H9 (cell line): ENCODE results near the gene RANBP9. TPM values are rescaled to one million over a fixed set of nuclear protein-coding genes. Genes with fewer than 3 reads are reported as not detected.

Experiments used
- DNase-seq: peaks from one replicate; pipeline ENCODE4 v3.0.0-alpha.2; 2017
- H2AFZ ChIP-seq: one replicate; pipeline ENCODE4 v1.6.1; 2013; ENCODE audit warnings: mild to moderate bottlenecking, low read length, control low read depth, moderate library complexity
- H2AK5ac ChIP-seq: 2 replicates; pipeline ENCODE4 v1.6.1; 2013; ENCODE audit warnings: low read length, control low read depth, mixed read lengths; ENCODE audit not compliant: insufficient read length
- H2BK120ac ChIP-seq: one replicate; pipeline ENCODE4 v1.6.1; 2013; ENCODE audit warnings: low read depth, mild to moderate bottlenecking, low read length, control low read depth, inconsistent platforms; ENCODE audit not compliant: poor library complexity, severe bottlenecking
- H2BK12ac ChIP-seq: 2 replicates; pipeline ENCODE4 v1.6.1; 2013; ENCODE audit warnings: low read length, control low read depth, mixed read lengths, low read depth; ENCODE audit not compliant: insufficient read length
- H2BK15ac ChIP-seq: 2 replicates; pipeline ENCODE4 v1.6.1; 2013; ENCODE audit warnings: low read depth, low read length, control low read depth
- H2BK20ac ChIP-seq: one replicate; pipeline ENCODE4 v1.6.1; 2013; ENCODE audit warnings: low read depth, mild to moderate bottlenecking, low read length, control low read depth, inconsistent platforms; ENCODE audit not compliant: poor library complexity, severe bottlenecking
- H2BK5ac ChIP-seq: 2 replicates; pipeline ENCODE4 v1.6.1; 2013; ENCODE audit warnings: low read length, control low read depth, mixed read lengths; ENCODE audit not compliant: insufficient read length
- H3K14ac ChIP-seq: 2 replicates; pipeline ENCODE4 v1.6.1; 2013; ENCODE audit warnings: low read length, control low read depth; ENCODE audit not compliant: insufficient read depth
- H3K18ac ChIP-seq: 2 replicates; pipeline ENCODE4 v1.6.1; 2013; ENCODE audit warnings: low read depth, mild to moderate bottlenecking, mixed read lengths, low read length, control low read depth; ENCODE audit not compliant: insufficient read length
- H3K23ac ChIP-seq: 2 replicates; pipeline ENCODE4 v1.6.1; 2013; ENCODE audit warnings: low read length, control low read depth, mixed read lengths, low read depth; ENCODE audit not compliant: insufficient read length
- H3K23me2 ChIP-seq: 2 replicates; pipeline ENCODE4 v1.6.1; 2013; ENCODE audit warnings: low read depth, mild to moderate bottlenecking, mixed read lengths, low read length, control low read depth; ENCODE audit not compliant: insufficient read length, poor library complexity, severe bottlenecking
- H3K27ac ChIP-seq: 2 replicates; pipeline ENCODE4 v1.5.1; 2013; ENCODE audit warnings: low read length, control low read depth, mixed read lengths, low read depth; ENCODE audit not compliant: insufficient read length
- H3K27me3 ChIP-seq: 2 replicates; pipeline ENCODE4 v1.6.1; 2013; ENCODE audit warnings: low read length, control low read depth, inconsistent platforms; ENCODE audit not compliant: insufficient read depth
- H3K4ac ChIP-seq: 2 replicates; pipeline ENCODE4 v1.6.1; 2013; ENCODE audit warnings: low read depth, mild to moderate bottlenecking, control low read depth, inconsistent platforms, low read length, moderate library complexity
- H3K4me1 ChIP-seq: 2 replicates; pipeline ENCODE4 v1.6.1; 2013; ENCODE audit warnings: low read length, control low read depth, inconsistent platforms; ENCODE audit not compliant: insufficient read depth
- H3K4me2 ChIP-seq: 2 replicates; pipeline ENCODE4 v1.6.1; 2013; ENCODE audit warnings: low read length, control low read depth, mixed read lengths; ENCODE audit not compliant: insufficient read length, insufficient read depth
- H3K56ac ChIP-seq: 2 replicates; pipeline ENCODE4 v1.6.1; 2013; ENCODE audit warnings: low read depth, mild to moderate bottlenecking, mixed read lengths, low read length, control low read depth; ENCODE audit not compliant: insufficient read length
- H3K79me1 ChIP-seq: 2 replicates; pipeline ENCODE4 v1.6.1; 2013; ENCODE audit warnings: low read depth, mild to moderate bottlenecking, moderate library complexity, low read length, control low read depth, inconsistent platforms; ENCODE audit not compliant: insufficient read depth, poor library complexity, severe bottlenecking
- H3K79me2 ChIP-seq: 2 replicates; pipeline ENCODE4 v1.6.1; 2013; ENCODE audit warnings: low read length, control low read depth, inconsistent platforms; ENCODE audit not compliant: insufficient read depth
- H3K9ac ChIP-seq: 2 replicates; pipeline ENCODE4 v1.6.1; 2013; ENCODE audit warnings: low read length, control low read depth, mixed read lengths; ENCODE audit not compliant: insufficient read length; ENCODE audit errors: extremely low read depth
- H3K9me3 ChIP-seq: one replicate; pipeline ENCODE4 v1.6.1; 2013; ENCODE audit warnings: low read depth, low read length, inconsistent platforms; ENCODE audit not compliant: control insufficient read depth
- H3T11ph ChIP-seq: one replicate; pipeline ENCODE4 v1.6.1; 2013; ENCODE audit warnings: mild to moderate bottlenecking, low read length, control low read depth, inconsistent platforms
- H4K20me1 ChIP-seq: one replicate; pipeline ENCODE4 v1.6.1; 2013; ENCODE audit not compliant: control insufficient read depth, insufficient read length, insufficient read depth
- H4K5ac ChIP-seq: 2 replicates; pipeline ENCODE4 v1.6.1; 2013; ENCODE audit warnings: low read depth, mild to moderate bottlenecking, mixed read lengths, low read length, control low read depth; ENCODE audit not compliant: insufficient read length
- H4K8ac ChIP-seq: replicated peaks from 2 replicates; pipeline ENCODE4 v1.6.1; 2013; ENCODE audit warnings: low read length, control low read depth, mixed read lengths, low read depth; ENCODE audit not compliant: insufficient read length
- H4K91ac ChIP-seq: 2 replicates; pipeline ENCODE4 v1.6.1; 2013; ENCODE audit warnings: low read depth, mild to moderate bottlenecking, moderate library complexity, mixed read lengths, low read length, control low read depth; ENCODE audit not compliant: insufficient read length
- H3K27ac Mint-ChIP-seq, 3 experiments: 2 replicates in 2 of 3; 3 replicates in 1 of 3; pipeline ENCODE4 v1.8.0; 2020 to 2021; ENCODE audit warnings: mixed read lengths in 3 of 3, mild to moderate bottlenecking in 1 of 3, moderate library complexity in 1 of 3
- H3K27me3 Mint-ChIP-seq: 2 replicates; pipeline ENCODE4 v1.8.0; 2021; ENCODE audit warnings: low read depth, mild to moderate bottlenecking, moderate library complexity, mixed read lengths
- H3K36me3 Mint-ChIP-seq, 3 experiments: 2 replicates in 2 of 3; 3 replicates in 1 of 3; pipeline ENCODE4 v1.8.0; 2020 to 2021; ENCODE audit warnings: low read depth in 3 of 3, mixed read lengths in 3 of 3; ENCODE audit not compliant: insufficient read depth in 1 of 3
- H3K4me1 Mint-ChIP-seq, 2 experiments: 2 replicates each; pipeline ENCODE4 v1.8.0; 2020; ENCODE audit warnings: mixed read lengths in 2 of 2
- H3K4me3 Mint-ChIP-seq, 2 experiments: 2 replicates in 1 of 2; 3 replicates in 1 of 2; pipeline ENCODE4 v1.8.0; 2020 to 2021; ENCODE audit warnings: mild to moderate bottlenecking in 2 of 2, mixed read lengths in 2 of 2, moderate library complexity in 1 of 2
- H3K9me3 Mint-ChIP-seq, 2 experiments: 2 replicates in 1 of 2; 3 replicates in 1 of 2; pipeline ENCODE4 v1.8.0; 2020; ENCODE audit warnings: mild to moderate bottlenecking in 2 of 2, mixed read lengths in 2 of 2, moderate library complexity in 1 of 2
- WGBS: extraction: QIAGEN DNeasy Blood & Tissue Kit; methylation state at CpG from one replicate; pipeline ENCODE4 v1.1.7; 2013; ENCODE audit warnings: missing lambda C conversion rate, low lambda C conversion rate, mixed read lengths; ENCODE audit not compliant: insufficient read length; ENCODE audit errors: extremely low coverage; 5-methylcytosine and 5-hydroxymethylcytosine counted together
- total RNA-seq: library from RNA; stranded (reverse); gene quantifications from 2 replicates; pipeline ENCODE4 v1.2.1, GENCODE V29; 2021
- TF ChIP-seq, protein P1 (sequence below): fragments of 200-600 bp; sonication (generic); conservative IDR thresholded peaks from 3 replicates; pipeline ENCODE4 v1.8.0; 2021; ENCODE audit warnings: antibody characterized with exemption, mild to moderate bottlenecking

Gene RANBP9
- total RNA-seq, 1 experiment from 2014 or later: 37.2 TPM

DNA sequence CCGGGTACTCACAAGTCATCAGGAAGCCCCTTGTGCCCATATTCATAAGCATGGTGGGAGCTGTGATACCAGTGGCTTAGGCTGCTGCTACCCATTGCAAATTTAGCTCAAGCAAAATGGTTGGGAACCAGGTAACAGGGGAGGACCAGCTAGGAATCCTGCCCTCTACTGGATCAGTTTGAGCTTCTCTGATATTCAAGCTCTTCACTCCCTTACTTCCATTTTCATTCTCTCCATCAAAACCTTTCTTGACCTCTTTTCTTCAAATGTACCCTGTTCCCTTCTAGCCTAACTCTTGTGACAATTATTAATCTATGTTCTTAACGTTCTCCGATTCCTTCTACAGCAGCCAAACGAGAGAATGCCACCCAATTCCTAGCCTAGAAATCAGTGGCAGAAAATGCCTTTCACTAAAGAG lies 86.8 kb downstream of the RANBP9 start:
- TF ChIP-seq, protein P1, sequence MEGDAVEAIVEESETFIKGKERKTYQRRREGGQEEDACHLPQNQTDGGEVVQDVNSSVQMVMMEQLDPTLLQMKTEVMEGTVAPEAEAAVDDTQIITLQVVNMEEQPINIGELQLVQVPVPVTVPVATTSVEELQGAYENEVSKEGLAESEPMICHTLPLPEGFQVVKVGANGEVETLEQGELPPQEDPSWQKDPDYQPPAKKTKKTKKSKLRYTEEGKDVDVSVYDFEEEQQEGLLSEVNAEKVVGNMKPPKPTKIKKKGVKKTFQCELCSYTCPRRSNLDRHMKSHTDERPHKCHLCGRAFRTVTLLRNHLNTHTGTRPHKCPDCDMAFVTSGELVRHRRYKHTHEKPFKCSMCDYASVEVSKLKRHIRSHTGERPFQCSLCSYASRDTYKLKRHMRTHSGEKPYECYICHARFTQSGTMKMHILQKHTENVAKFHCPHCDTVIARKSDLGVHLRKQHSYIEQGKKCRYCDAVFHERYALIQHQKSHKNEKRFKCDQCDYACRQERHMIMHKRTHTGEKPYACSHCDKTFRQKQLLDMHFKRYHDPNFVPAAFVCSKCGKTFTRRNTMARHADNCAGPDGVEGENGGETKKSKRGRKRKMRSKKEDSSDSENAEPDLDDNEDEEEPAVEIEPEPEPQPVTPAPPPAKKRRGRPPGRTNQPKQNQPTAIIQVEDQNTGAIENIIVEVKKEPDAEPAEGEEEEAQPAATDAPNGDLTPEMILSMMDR: peak; percentile 79
- Histone ChIP-seq H3T11ph (no peak overlapping the region), H3K23ac (no peak overlapping the region), H4K5ac (no peak overlapping the region), H4K20me1 (no peaks in the 10 kb centered on the region), H4K91ac (no peak overlapping the region), H3K18ac (no peak overlapping the region), H2AK5ac (no peak overlapping the region), H3K9me3 (no peaks in the 10 kb centered on the region), H2AFZ (no peak overlapping the region), H3K27me3 (no peaks in the 10 kb centered on the region), H2BK15ac (no peak overlapping the region), H3K4me2 (no peak overlapping the region), H3K79me2 (no peaks in the 10 kb centered on the region), H3K4ac (no peak overlapping the region), H2BK12ac (no peak overlapping the region), H2BK120ac (no peak overlapping the region), H3K79me1 (no peaks in the 10 kb centered on the region), H3K4me1 (no peaks in the 10 kb centered on the region), H3K56ac (no peak overlapping the region), H3K23me2 (no peaks in the 10 kb centered on the region), H2BK20ac (no peak overlapping the region), H2BK5ac (no peak overlapping the region), H3K14ac (no peak overlapping the region), H4K8ac (no peak overlapping the region), H3K9ac (no peak overlapping the region), H3K27ac (no peak overlapping the region)
- no peak overlapping the region; a peak in 1 of 5 replicates for H3K4me3 Mint-ChIP-seq
- peaks cover 6 to 57% (median 47%) of the 10 kb centered on the region in 3 experiments; a peak in 6 of 7 replicates for H3K36me3 Mint-ChIP-seq
- peak overlapping the region in 2 of 3 experiments; percentile 30 to 61; a peak in 3 of 7 replicates for H3K27ac Mint-ChIP-seq
- H3K4me1 Mint-ChIP-seq: peaks cover 4 to 5% of the 10 kb centered on the region in 2 experiments; a peak in 3 of 4 replicates
- peak; percentile 62 for DNase-seq
- H3K9me3 Mint-ChIP-seq: no peaks in the 10 kb centered on the region
- WGBS: no CpG with 5 or more reads among the region's 4 CpGs
- no peaks in the 10 kb centered on the region for H3K27me3 Mint-ChIP-seq
